Muscle of arm (tissue), 12 donors: ENCODE results near the gene APCDD1L. TPM values are rescaled to one million over a fixed set of nuclear protein-coding genes. Genes with fewer than 3 reads are reported as not detected.

ENCODE experiments used
- DNase-seq: peaks from one replicate; pipeline ENCODE4 v3.0.0-alpha.2; 2013
- polyA plus RNA-seq, 12 donors: library from polyadenylated mRNA; unstranded; fragments of 120-200 nt; gene quantifications; one replicate each; pipeline ENCODE4 v1.2.1, GENCODE V29; 2013; ENCODE audit not compliant: insufficient read length in 12 of 12

APCDD1L gene
- polyA plus RNA-seq, 12 donors, result 3.7 to 10.6 (median 6.8) TPM; not detected in 2

DNA sequence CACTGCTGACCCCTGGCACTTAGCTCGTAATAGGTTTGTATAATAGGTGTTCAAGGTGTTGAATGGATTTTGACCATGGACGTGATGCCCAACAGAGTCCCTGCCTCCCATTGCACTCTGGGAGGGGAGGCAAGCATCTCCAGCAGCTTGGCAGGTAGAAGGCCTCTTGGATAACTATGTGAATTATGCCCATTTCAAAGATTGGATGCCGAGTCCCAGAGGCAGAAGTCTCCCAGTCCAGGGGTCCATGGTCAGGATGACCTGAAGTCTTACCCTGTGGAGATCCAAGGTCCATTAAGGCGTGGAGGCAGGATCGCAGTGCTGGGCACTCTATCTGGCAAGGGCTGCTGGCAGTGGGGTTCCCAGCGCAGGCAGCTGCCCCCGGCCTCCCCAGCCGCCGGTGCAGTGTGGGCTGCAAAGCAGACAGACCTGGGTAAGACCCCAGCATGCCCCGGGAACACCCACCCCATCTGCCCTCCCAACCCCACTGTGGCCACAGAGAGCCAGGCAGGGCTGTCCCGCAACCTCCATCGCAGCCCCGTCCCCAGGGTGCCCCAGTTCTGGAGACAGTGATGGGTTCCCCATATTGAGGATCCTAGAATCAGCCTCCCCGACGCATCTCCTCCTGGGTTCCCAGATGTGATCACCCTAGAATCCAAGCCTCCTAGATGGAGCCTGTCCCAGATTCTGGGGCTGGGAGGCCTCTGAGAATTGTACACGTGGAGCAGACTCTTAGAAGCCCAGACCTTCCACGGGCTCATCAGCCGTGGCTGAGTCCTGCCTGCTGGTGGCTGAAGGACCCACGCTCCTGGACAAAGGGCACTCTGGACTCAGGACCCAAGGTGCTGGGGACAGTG is 44.6 kb downstream of the APCDD1L start:
- no peak for DNase-seq

DNA sequence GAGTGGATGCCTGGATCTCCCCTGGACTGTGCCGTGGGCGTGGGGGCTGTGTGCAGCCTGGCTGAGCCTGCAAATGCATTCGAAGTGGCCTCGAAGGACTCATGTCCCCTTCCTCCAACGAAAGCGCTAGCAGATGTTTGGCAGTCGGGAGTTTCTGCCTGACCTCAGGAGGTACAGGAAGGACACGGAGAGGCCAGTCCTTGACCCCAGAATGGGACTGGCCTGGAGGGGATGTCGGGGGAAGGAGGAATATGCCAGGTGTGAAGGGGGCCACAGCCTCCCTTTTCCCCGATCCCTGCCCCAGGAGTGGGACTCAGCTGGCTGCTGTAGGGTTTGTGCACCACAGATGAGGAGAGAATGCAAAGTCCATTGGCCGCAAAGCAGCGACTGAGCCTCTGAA is 45.6 kb downstream of the APCDD1L start:
- DNase-seq, result peak; percentile 67

DNA sequence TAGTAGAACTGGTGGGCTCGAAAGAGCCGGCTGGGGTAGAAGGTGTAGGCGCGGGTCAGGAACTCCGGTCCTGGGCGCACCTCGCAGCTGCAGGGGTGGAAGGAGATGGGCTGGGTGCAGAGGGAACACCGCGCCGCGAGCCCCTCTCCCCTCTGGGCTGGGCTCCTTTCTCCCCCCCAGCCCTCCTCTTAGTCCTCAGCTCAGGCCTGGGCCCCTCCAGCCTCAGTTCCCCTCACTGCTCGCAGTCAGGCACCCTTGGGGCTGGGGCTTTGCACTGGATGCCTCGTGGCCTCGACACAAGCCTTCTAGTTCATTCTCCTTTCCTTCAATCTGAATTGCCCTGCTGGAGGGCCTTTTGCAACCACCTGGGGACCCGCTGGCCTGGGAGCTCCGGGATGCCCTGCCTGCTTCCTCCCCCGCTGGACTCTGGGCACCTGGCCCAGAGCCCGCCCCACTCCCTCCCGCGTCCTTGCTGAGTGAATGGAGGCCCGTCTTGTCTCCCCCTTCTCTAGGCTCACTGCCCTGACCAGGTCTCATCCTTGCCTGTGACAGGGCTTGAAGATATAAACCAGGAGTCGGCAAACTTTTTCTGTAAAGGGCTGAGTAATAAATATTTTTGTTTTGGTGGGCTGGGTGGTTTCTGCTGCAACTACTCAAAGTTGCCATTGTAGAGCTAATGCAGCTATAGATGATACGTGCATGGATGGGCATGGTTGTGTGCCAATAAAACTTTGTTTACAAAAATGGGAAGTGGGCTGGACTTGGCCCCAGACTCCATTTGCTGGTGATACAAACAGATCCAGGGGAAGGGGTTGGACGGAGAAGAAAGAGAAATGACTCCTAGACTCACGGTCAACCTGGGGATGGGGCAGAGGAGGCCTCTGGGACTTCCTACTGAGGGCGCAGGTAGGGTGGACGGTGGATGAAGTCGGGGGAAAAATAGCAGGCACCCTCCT is 47.3 kb downstream of the APCDD1L start:
- DNase-seq, result no peak

DNA sequence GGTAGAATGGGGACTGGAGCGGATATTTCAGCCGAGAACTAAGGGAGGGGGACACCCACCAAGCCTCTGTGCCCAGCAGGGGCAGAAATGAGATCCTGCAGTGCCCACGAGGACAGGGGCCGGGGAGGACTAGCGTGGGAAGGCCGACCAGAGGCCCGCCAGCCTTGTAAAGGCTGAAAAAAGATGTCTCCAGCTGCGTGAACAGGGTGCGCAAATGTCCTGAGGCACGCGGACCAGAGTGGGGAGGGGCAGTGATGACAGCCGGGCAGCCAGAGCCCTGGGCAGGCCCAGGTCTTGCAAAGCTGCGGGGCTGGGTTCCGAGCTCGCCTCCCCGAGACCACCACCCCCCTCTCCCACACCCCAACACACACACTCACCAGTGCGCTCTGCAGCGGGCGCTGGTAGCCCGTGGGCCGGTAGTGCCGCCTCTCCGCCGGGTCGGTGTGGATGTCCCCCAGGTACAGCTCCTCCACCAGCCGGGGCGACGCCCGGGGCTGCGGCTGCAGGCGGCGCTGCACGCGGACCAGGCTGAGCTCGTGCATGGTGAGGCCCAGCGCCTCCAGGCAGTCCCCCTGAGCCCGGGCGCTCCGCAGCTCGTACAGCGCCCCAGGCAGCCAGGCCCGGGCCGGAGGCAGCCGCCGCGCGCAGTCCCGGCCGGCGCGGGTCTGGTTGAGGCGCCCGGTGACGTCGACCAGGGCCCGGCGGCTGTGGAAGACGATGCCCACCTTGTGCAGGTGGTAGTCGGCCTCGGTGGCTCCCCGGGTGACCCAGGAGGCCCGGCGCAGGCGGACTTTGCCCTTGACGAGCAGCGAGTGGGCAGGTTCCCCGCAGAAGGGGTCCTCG is 48.2 kb downstream of the APCDD1L start:
- DNase-seq, result no peak

DNA sequence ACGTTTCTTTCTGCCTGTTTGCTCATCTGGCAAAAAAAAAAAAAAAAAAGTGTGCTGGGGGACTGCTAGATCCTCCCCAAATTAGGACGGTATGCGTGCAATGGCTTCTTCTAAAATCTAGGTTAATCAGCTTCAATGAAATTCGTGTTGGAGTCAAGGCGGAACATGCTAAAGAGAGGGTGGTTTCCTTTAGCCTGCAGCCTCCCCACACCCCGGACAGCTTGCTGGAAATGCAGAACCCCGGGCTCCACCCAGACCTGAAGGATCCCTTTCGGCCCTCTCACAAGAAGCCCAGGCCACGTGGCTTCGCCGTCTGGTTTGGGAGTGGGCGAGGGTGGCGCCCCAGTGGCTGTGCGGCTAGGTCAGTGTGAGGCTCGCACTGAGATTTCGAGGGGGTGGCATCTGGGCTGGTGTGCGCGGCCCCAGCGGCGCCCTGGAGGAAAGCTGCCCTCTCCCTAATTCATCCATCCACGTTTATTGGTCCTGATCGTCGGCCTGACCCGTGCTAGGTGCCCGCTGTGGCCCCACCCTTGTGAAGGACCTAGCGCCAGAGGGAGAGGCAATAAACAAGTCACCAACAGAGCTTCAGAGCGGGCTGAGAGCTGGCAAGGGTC is 49.0 kb downstream of the APCDD1L start:
- DNase-seq, result no peak

DNA sequence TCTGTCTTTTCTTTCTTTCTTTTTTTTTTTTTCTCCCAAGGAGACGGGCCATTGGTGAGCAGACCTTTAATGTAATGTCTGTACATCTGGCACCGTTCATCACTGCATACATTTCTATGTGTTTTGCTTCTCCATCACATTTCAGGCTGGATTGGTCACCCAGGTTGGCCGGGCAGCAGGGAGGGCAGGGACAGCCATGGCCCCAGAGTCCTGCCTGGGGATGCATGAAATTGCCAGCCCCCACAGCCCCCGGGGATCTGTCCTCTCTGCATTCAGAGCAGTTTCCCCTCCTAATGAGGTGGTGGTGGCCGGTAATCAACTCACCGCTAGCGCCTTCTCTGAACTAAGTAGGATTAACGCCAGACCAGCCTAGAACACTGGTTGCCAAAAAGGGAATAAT is 50.4 kb downstream of the APCDD1L start:
- no peak for DNase-seq

DNA sequence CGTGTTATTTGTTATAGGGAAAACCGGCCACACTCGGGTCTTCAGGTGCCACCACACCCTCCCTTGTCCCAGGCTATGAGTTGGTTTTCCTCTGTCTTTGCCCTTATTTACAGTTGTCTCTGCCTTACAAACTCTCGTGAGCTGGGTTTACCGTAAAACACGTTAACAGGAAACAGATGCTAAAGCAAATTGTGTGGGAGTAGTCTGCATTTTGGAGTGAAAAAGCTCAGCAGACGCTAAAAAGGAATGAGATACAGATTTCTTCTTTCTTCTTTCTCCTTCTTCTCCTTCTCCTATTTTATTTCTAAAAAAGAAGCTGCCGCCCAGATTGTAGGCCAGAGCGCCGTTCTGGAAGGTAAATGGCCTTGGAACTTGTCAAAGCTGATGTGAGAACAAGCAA is 51.9 kb downstream of the APCDD1L start:
- no peak for DNase-seq

DNA sequence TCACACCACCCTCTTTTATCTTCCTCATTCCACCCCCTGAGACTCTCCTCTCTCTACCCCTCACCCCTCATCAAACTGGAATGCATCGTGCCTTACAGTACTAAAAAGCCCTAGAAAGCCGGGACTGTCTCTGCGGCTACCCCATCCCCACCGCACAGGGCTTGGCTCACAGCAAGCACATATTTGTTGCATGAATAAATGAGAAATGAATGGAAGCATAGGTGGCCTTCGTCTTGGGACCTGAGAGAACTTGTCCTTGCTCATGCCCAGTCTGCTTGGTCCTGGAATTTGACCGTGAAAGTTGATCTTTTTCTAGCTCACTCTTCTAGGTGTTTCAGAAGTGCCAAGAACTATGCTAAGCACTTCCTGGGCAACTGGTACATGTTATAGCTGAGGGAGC is 53.3 kb downstream of the APCDD1L start:
- DNase-seq, result no peak

DNA sequence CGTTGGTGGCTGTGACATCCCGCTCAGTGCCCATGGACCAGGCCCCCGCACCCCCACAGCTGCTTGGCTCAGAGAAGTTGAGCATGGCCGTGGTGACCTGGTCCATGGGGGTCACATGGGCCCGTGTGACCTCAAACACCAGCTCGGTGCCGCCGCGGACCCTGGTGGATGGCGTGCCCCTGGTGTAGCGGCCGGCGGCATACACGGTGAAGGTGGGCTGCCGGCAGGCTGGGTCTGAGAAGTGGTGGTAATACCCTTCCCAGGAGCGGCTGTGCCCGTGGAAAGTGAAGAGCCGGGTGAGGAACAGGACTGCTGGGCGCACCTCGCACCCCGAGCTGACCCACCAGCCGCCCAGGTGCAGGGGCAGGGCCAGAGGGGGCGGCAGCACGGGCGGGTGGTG is 54.1 kb downstream of the APCDD1L start:
- no peak for DNase-seq

DNA sequence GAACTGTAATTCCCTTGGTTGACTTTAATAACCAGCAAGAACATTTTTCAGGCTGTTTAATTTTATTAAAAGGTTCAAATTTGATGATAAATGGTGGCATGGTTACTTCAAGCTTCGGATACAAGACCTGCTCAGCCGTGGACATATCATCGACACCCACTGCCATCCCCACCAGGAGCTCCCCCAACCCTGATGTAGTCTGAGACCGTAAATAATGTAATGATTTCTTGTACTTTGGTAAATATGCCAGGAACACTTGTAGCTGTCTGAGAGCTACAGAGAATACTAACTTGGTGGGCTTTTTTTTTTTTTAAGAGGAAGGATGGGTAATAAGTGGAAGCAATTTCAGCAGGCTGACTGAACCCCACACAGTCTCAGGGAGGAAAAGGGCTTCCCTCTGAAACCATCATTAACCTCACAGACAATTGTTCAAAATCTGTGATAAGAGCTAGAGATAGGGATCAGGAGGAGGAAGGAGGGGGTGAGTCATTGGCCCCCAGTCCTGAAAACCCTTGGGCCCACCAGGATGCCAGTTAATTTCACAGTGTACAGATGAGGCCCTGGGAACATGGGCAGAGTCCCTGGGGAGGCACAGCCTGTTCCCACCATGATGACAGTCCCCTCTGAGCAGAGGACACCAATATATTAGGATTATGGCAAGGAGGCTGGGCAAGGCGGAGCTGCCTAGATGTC is 56.0 kb downstream of the APCDD1L start:
- DNase-seq, result no peak

DNA sequence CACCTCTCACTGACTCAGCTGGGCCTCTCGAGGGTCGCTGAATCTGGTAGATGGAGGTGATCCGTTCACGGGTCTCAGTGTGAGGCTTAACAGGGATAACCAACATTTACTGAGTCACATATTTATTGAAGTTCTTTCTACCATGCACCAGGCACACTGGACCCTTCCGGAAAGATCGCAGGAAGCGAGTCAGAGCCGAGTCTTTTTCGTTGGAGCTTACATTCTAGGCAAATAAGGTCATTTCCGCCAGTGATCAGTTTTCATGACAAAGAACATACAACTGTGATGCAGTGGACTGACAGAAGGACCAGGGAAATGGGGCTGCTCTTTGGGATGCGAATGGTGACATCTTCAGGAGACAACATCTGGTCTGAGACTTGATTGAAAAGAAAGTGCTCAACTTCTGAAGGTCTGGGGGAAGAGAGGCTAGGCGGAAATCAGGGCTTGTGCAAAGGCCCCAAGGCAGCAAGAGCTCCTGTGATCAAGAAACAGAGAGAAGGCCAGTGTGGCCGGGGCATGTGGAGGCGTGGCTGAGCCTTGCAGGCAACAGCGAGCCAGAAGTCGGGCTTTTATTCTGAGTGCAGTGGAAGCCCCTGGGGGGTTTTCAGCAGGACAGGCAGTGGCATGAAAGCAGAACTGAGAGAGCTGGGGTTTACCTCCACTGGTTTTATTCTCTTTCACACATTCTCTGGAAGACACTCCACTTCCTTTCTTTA is 56.7 kb downstream of the APCDD1L start:
- no peak for DNase-seq

DNA sequence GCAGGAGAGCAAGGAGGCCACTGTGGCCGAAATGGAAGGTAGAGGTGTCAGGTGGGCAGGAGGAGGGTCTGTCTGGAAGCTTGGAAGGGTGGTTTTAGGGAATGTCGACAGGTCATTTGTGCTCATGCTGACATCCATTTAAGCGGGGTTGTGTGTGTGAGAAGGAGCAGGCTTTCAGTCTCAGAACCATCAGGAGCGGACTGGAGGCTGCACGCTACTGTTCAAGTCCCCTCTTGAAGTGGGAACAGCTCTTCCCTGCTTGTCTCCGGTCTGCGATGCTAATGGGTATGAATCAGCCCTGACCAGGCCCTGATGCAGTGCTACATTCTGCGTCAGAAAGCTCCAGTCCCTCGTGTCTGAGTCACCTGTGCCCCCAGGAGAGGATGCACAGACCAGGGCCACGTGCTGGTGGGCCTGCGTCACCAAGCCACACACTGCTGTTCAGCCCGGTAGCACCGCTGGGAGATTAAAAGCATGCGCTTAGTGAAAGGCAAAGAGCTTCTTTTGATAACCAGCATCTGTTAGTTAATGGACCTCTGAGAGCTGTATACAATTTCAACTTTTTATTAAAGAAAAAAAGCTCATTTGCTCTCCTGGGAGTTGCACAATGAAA is 58.0 kb downstream of the APCDD1L start:
- DNase-seq, result no peak

DNA sequence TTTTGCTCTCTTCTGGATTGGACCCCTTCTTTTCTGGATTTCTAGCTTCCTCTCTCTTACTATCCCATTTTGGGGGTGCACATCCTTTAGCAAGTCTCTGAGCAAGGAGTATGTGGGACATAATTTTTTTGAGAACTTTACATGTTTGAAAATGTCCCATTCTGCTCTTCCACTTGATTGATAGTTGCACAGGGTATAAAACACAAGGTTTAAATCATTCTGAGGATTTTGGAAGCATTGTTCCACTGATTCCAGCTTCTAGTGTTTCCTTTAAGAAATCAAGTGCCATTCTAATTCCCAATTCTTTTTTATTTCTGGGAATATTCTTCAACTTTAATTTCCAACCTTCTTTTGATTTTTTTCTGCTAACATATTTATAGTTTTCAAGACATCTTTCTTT is 60.7 kb downstream of the APCDD1L start:
- DNase-seq, result no peak

DNA sequence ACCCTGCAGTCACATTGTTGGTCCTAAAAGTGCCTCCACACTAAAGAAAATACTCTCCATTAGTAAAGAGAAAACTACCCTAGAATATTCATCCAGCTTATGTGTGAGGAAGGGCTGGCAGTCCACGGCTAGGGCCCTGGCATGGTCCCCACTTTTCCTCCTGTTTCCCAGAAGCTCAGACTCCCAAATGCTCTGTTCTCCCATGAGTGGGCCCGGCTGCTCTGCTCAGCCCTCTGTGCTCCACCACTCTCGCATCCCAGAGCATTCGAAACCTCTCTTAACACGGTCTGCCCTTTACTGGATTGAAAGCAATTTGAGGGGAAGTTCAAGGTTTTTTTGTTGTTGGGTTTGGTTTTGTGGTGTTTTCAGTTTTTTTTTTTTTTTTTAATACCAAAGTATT is 61.8 kb downstream of the APCDD1L start:
- no peak for DNase-seq

DNA sequence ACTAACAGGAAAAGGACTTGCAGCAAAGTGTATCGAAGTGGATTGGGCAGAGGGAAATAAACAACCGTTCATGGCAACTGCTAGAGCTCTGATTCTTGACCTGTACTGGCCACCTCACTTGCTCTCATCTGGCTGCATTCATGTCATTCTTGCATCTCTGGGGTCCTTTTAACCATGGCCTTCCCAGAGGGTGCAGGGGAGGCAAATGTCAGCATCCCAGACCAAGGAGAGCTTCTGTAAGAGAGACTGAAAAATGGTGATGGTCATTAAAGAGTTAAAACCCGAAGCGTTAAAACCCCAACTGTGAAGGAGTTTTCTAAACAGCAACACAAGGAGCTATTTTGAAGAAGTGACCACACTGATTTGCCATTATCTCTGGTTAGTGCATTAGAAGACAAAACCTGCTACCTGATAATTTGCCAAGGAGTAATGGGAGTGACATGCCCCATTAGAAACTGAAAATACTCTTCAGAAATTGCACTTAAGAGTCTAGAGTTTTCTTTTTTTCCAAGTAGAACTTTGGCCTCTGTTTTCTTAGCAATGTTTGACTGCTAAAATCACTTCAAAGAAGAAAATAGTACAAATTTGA is 62.4 kb downstream of the APCDD1L start:
- DNase-seq, result no peak

DNA sequence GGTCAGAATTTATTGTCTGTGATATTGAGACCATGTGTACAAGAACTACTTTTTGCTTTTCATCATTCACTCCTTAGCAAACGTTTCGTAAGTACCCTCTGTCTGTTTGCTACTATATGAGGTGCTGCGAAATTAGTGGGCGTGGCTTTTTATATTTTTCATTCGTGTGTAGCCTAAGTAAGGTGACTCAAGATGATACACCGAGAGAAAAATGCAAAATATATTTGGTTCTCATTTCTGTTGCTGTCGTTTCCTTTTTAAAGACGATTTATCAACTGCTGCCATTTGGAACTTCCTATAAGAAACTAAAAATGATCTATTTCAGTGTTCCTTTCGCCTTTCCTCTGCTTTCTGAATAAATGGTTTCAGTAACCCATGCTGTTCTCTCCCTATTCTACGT is 64.9 kb downstream of the APCDD1L start:
- no peak for DNase-seq

DNA sequence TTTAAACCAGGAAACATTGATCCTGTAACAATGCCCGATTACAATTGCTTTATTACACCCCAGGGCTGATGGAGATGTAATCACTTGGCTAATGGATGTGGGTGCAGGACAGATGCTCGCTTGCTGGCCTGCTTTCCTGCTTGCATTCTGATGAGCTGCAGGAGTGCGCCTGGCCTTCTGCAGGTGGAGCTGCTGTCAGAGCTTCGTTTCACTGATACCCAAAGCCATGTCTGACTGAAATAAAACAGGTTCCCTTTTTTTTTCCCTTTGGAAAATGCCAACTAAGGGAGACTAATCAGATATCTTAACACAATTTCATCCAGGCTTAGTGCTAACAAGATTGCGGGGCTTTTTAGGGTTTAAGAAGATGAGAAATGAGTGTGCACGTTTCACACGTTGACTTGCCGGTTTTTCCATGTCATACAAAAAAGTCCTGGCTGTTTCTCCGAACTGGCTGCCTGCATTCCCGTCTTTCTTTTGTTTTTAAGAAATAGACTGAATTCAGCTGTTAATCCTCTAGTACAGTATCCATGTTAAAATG is 65.4 kb downstream of the APCDD1L start:
- no peak for DNase-seq

DNA sequence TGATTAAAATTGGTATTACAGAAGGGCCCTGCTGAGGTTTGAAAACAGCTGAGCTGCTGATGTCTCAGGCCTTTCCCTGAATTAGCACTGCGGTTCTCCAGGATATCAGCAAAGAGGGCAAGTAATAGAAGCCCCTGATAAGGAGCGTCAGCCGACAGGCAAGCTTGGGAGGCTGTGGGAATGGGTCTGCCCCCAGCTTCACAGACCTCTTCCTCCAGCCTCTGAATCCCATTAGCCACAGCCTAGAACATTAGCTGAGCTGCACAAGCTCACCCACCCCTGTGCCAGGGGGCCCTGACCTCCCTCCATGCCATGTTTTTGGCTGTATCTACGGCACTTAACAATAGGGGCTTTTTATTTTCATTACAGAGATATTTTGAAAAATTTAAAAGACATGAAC is 66.2 kb downstream of the APCDD1L start:
- no peak for DNase-seq
